Loucy (cell line): ENCODE measurements around the gene ESR1.

Experiments used
- EZH2phosphoT487 ChIP-seq: fragments of 200-600 bp; IDR thresholded peaks from 2 replicates; pipeline ENCODE4 v1.6.1; 2018; ENCODE audit warnings: antibody characterized with exemption, mild to moderate bottlenecking, moderate library complexity, borderline replicate concordance
- TF ChIP-seq, protein P1 (sequence below): fragments of 200-600 bp; sonication (generic); conservative IDR thresholded peaks from 2 replicates; pipeline ENCODE4 v1.5.1; 2014; ENCODE audit warnings: mild to moderate bottlenecking, antibody characterized with exemption, low read length

DNA sequence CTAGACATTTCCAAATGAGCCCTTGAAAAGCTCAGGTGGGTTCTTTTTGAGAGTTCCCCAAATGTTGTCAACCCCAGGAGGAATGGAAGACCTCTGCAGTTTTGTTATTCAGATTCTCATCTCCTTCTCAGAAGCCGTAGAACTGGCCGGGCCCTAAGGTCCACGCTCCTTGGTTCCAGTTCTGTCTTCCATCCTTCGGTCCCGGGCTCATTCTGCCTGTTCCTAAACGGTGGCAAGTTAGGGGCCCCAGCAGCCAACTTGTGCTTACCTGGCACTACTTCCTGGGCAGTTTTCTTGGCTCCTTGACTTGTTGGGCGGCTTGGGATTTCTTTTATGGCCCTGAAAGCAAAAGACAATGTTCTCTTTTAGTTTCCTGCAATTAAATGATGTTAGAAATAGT lies 6.4 kb downstream of the ESR1 start:
- TF ChIP-seq EZH2phosphoT487 = no peak
- TF ChIP-seq, protein P1, sequence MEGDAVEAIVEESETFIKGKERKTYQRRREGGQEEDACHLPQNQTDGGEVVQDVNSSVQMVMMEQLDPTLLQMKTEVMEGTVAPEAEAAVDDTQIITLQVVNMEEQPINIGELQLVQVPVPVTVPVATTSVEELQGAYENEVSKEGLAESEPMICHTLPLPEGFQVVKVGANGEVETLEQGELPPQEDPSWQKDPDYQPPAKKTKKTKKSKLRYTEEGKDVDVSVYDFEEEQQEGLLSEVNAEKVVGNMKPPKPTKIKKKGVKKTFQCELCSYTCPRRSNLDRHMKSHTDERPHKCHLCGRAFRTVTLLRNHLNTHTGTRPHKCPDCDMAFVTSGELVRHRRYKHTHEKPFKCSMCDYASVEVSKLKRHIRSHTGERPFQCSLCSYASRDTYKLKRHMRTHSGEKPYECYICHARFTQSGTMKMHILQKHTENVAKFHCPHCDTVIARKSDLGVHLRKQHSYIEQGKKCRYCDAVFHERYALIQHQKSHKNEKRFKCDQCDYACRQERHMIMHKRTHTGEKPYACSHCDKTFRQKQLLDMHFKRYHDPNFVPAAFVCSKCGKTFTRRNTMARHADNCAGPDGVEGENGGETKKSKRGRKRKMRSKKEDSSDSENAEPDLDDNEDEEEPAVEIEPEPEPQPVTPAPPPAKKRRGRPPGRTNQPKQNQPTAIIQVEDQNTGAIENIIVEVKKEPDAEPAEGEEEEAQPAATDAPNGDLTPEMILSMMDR = no peak
